Spleen (tissue), 11 donors: ENCODE measurements around the gene KREMEN1. TPM values are rescaled to one million over a fixed set of nuclear protein-coding genes. Genes with fewer than 3 reads are reported as not detected.
A peak's percentile ranks its signal among the peaks of the same experiment; 100 is the strongest.

Experiments used
- DNase-seq: peaks from one replicate; pipeline ENCODE4 v3.0.0-alpha.2; 2020
- H3K27ac ChIP-seq, 8 donors: fragments of 200-600 bp; sonication (generic) in 7 of 8; 1 replicate in 4 of 8; 2 replicates in 4 of 8; pipeline versions ENCODE4 v1.5.0 to v1.8.0; 2016 to 2021; ENCODE audit warnings: inconsistent platforms in 4 of 8, mild to moderate bottlenecking in 4 of 8, moderate library complexity in 1 of 8
- H3K27me3 ChIP-seq, 7 donors: fragments of 200-600 bp; sonication (generic) in 6 of 7; replicated peaks in 1 of 7; 1 replicate in 4 of 7; 2 replicates in 3 of 7; pipeline versions ENCODE4 v1.5.0 to v1.8.0; 2016 to 2021; ENCODE audit warnings: inconsistent platforms in 3 of 7, mild to moderate bottlenecking in 1 of 7
- H3K36me3 ChIP-seq, 6 donors: fragments of 200-600 bp; sonication (generic) in 5 of 6; 1 replicate in 4 of 6; 2 replicates in 2 of 6; pipeline versions ENCODE4 v1.5.0 to v1.8.0; 2016 to 2021; ENCODE audit warnings: inconsistent platforms in 2 of 6
- H3K4me1 ChIP-seq, 6 donors: fragments of 200-600 bp; sonication (generic) in 5 of 6; 1 replicate in 3 of 6; 2 replicates in 3 of 6; pipeline versions ENCODE4 v1.5.0 to v1.8.0; 2016 to 2021; ENCODE audit warnings: inconsistent platforms in 3 of 6
- H3K4me3 ChIP-seq, 8 donors: fragments of 200-600 bp; sonication (generic) in 7 of 8; 1 replicate in 4 of 8; 2 replicates in 4 of 8; pipeline versions ENCODE4 v1.5.0 to v1.8.0; 2016 to 2021; ENCODE audit warnings: inconsistent platforms in 4 of 8, mild to moderate bottlenecking in 4 of 8, moderate library complexity in 2 of 8
- H3K9me3 ChIP-seq, 8 donors: fragments of 200-600 bp; sonication (generic) in 7 of 8; 1 replicate in 4 of 8; 2 replicates in 4 of 8; pipeline versions ENCODE4 v1.5.0 to v1.8.0; 2016 to 2021; ENCODE audit warnings: inconsistent platforms in 4 of 8
- CTCF ChIP-seq, 11 experiments: fragments of 200-600 bp in 7 of 11; fragments of 450-650 bp in 4 of 11; sonication (generic) in 4 of 11; IDR thresholded peaks in 8 of 11; conservative IDR thresholded peaks in 3 of 11; 1 replicate in 7 of 11; 2 replicates in 4 of 11; pipeline versions ENCODE4 v1.4.0 to v1.8.0; 2016 to 2021; ENCODE audit warnings: antibody characterized with exemption in 11 of 11, inconsistent platforms in 4 of 11, mild to moderate bottlenecking in 1 of 11
- POLR2A ChIP-seq, 3 donors: fragments of 450-650 bp; IDR thresholded peaks; one replicate each; pipeline ENCODE4 v1.5.1; 2017; ENCODE audit warnings: antibody characterized with exemption in 3 of 3, mild to moderate bottlenecking in 1 of 3
- POLR2AphosphoS5 ChIP-seq, 3 donors: sonication (generic); formaldehyde crosslinking; IDR thresholded peaks; one replicate each; pipeline ENCODE4 v1.5.1; 2017; ENCODE audit warnings: antibody characterized with exemption in 3 of 3
- WGBS, 5 donors: extraction: QIAGEN DNeasy Blood & Tissue Kit in 3 of 5; methylation state at CpG; one replicate each; pipeline versions ENCODE4 v1.1.5 to v1.1.7; 2013 to 2018; 5-methylcytosine and 5-hydroxymethylcytosine counted together
- intact Hi-C: fragments of 100-400 bp; cut with DNase I; formaldehyde crosslinking; loops from one replicate; pipeline ENCODE4 v1.15.0; 2023; ENCODE audit warnings: low total_unique reads
- polyA plus RNA-seq, 3 donors: library from polyadenylated mRNA; stranded (reverse); fragments of 200-250 nt; gene quantifications; one replicate each; pipeline ENCODE4 v1.2.1, GENCODE V29; 2013
- total RNA-seq, 7 donors: library from RNA; depleted of rRNA in 3 of 7; stranded (reverse); fragments of >200 nt in 3 of 7; fragmentation: NEBNext Ultra II Directional in 4 of 7; extraction: Animal tissue kit (Norgen Biotek cat#: 25700) in 4 of 7; gene quantifications; one replicate each; pipeline versions ENCODE4 v1.1.0 to v1.2.1, GENCODE V29; 2016 to 2021
- donor health status: healthy with polysubstance abuse.
- donor health status: DM: no; HTN: no; CAD: no; lungs with moderate emphysema.
- donor health status: DM: no; HTN: no; CAD: no.
- donor health status: Bipolar disorder and iron deficiency.
- donor health status: healthy.
- donor health status: DM: no; HTN: no; CAD: no.
- donor health status: DM: yes; HTN: yes; CAD: no.

KREMEN1 gene
- total and polyA plus RNA-seq, 10 donors, result 1.5 to 41.3 (median 25.1) TPM

GRCh38 chr22:29195964-29196666 lies 123.3 kb downstream of the KREMEN1 start:
- Histone ChIP-seq H3K4me1 (peaks cover 0 to 19% (median 13%) of the 10 kb centered on the region in 6 donors), H3K4me3 (no peak overlapping the region), H3K9me3 (peaks cover 0 to 12% (median 3%) of the 10 kb centered on the region in 8 donors), H3K36me3 (no peaks in the 10 kb centered on the region), H3K27me3 (peaks cover 0 to 20% (median 0%) of the 10 kb centered on the region in 7 donors), H3K27ac (peak overlapping the region in 6 of 8 donors; percentile 48 to 73 (median 54))
- DNase-seq, result no peak
- 46 to 63% (median 52%) methylated on average over 7 to 10 of the region's 10 CpGs for WGBS, 5 donors
- no peak for TF ChIP-seq POLR2A (IDR thresholded peaks at IDR 0.05)
- TF ChIP-seq POLR2AphosphoS5 (IDR thresholded peaks at IDR 0.05), result no peak
- no peak for TF ChIP-seq CTCF (IDR thresholded peaks at IDR 0.05 in 8 of 11, conservative IDR thresholded peaks at IDR 0.05 in 3 of 11)
- intact Hi-C loops, result no loop called here

- no peak overlapping the region for H3K27ac ChIP-seq
- intact Hi-C loops, result no loop called here
- no peak for DNase-seq
- H3K36me3 ChIP-seq, result no peaks in the 10 kb centered on the region
- peaks cover 0 to 12% (median 3%) of the 10 kb centered on the region in 8 donors for H3K9me3 ChIP-seq
- H3K27me3 ChIP-seq, result peaks cover 0 to 30% (median 0%) of the 10 kb centered on the region in 7 donors
- 79 to 99% (median 92%) methylated on average over 3 of the region's 3 CpGs for WGBS, 5 donors
- H3K4me3 ChIP-seq, result no peak overlapping the region
- H3K4me1 ChIP-seq, result peaks cover 5 to 29% (median 21%) of the 10 kb centered on the region in 6 donors
- no peak for TF ChIP-seq CTCF (IDR thresholded peaks at IDR 0.05 in 8 of 11, conservative IDR thresholded peaks at IDR 0.05 in 3 of 11)
- no peak for TF ChIP-seq POLR2A (IDR thresholded peaks at IDR 0.05)
- TF ChIP-seq POLR2AphosphoS5 (IDR thresholded peaks at IDR 0.05), result no peak
These were observed 124.3 kb downstream of the KREMEN1 start for GRCh38 chr22:29197096-29197495.

- no peak overlapping the region for H3K4me3 ChIP-seq
- H3K4me1 ChIP-seq, result peaks cover 17 to 41% (median 33%) of the 10 kb centered on the region in 6 donors
- peaks cover 0 to 30% (median 0%) of the 10 kb centered on the region in 7 donors for H3K27me3 ChIP-seq
- no peak for DNase-seq
- H3K36me3 ChIP-seq, result no peaks in the 10 kb centered on the region
- H3K9me3 ChIP-seq, result peaks cover 0 to 12% (median 3%) of the 10 kb centered on the region in 8 donors
- intact Hi-C loops, result no loop called here
- no peak for TF ChIP-seq CTCF (IDR thresholded peaks at IDR 0.05 in 8 of 11, conservative IDR thresholded peaks at IDR 0.05 in 3 of 11)
- no peak for TF ChIP-seq POLR2AphosphoS5 (IDR thresholded peaks at IDR 0.05)
- no peak for TF ChIP-seq POLR2A (IDR thresholded peaks at IDR 0.05)
- no peak overlapping the region for H3K27ac ChIP-seq
- 90 to 96% (median 94%) methylated on average over 5 of the region's 5 CpGs for WGBS, 5 donors
These were observed 125.4 kb downstream of the KREMEN1 start for GRCh38 chr22:29198240-29198639.

GRCh38 chr22:29199702-29200400 lies 127.0 kb downstream of the KREMEN1 start:
- Histone ChIP-seq H3K27ac (peak overlapping the region in 6 of 8 donors; percentile 2 to 91 (median 82)), H3K27me3 (peaks cover 0 to 39% (median 0%) of the 10 kb centered on the region in 7 donors), H3K4me1 (peaks cover 30 to 55% (median 44%) of the 10 kb centered on the region in 6 donors), H3K36me3 (no peaks in the 10 kb centered on the region), H3K9me3 (peaks cover 0 to under 1% (median 0%) of the 10 kb centered on the region in 8 donors), H3K4me3 (no peak overlapping the region)
- intact Hi-C loops, result no loop called here
- no peak for DNase-seq
- no peak for TF ChIP-seq CTCF (IDR thresholded peaks at IDR 0.05 in 8 of 11, conservative IDR thresholded peaks at IDR 0.05 in 3 of 11)
- no peak for TF ChIP-seq POLR2AphosphoS5 (IDR thresholded peaks at IDR 0.05)
- no peak for TF ChIP-seq POLR2A (IDR thresholded peaks at IDR 0.05)
- 70 to 87% (median 79%) methylated on average over 8 of the region's 8 CpGs for WGBS, 5 donors
